Measurements from ENCODE around the gene FMNL2. TPM values are rescaled to one million over a fixed set of nuclear protein-coding genes. Genes with fewer than 3 reads are reported as not detected.

FMNL2 gene
- total RNA-seq, 1 experiment from 2014 or later = 33.6 TPM

DNA sequence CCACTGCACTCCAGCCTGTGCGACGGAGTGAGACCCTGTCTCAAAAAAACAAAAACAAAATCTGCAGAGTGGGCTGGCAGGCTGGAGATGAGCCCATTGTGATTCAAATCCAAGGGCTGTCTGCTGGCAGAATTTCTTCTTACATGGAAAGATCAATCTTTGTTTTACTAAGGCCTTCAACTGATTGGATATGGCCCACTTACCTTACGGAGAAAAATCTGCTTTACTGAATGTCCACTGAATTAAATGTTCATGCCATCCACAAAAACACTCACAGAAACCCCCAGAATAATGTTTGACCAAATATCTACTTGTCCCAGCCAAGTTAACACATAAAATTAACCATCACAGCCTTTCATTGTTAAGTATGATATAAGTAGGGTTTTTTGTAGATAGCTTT, 8.3 kb upstream of the FMNL2 start:
- ATAC-seq (no peak), DNase-seq (ENCODE audit: low read depth, low spot score) (no peak)
- no peaks in the 10 kb centered on the region for H3K9me3 ChIP-seq (ENCODE audit: control insufficient read depth, insufficient read depth, low read depth, low read length)
- no TSS peak for BruUV-seq (replicated peaks)
- intact Hi-C loops (cut with micrococcal nuclease; ENCODE audit: unreplicated experiment) (loop anchor here (10.0 kb wide), 1 partner anchor 282 kb away; no protein-coding TSS in a partner anchor), in situ Hi-C loops (cut with HindIII; ENCODE audit: low pct_unique_long_range_greater_than_20kb, low sequenced_read_pairs) (no loop called here)
- no peak for TF ChIP-seq POLR2AphosphoS5 (IDR thresholded peaks at IDR 0.05; ENCODE audit: low read depth, low read length)
- TF ChIP-seq SIN3A (IDR thresholded peaks at IDR 0.05; ENCODE audit: borderline replicate concordance, insufficient read depth, low read depth, low read length) = no peak
- TF ChIP-seq TCF7L2 (IDR thresholded peaks at IDR 0.05; ENCODE audit: low read depth, low read length) = no peak
- TF ChIP-seq, protein P1, sequence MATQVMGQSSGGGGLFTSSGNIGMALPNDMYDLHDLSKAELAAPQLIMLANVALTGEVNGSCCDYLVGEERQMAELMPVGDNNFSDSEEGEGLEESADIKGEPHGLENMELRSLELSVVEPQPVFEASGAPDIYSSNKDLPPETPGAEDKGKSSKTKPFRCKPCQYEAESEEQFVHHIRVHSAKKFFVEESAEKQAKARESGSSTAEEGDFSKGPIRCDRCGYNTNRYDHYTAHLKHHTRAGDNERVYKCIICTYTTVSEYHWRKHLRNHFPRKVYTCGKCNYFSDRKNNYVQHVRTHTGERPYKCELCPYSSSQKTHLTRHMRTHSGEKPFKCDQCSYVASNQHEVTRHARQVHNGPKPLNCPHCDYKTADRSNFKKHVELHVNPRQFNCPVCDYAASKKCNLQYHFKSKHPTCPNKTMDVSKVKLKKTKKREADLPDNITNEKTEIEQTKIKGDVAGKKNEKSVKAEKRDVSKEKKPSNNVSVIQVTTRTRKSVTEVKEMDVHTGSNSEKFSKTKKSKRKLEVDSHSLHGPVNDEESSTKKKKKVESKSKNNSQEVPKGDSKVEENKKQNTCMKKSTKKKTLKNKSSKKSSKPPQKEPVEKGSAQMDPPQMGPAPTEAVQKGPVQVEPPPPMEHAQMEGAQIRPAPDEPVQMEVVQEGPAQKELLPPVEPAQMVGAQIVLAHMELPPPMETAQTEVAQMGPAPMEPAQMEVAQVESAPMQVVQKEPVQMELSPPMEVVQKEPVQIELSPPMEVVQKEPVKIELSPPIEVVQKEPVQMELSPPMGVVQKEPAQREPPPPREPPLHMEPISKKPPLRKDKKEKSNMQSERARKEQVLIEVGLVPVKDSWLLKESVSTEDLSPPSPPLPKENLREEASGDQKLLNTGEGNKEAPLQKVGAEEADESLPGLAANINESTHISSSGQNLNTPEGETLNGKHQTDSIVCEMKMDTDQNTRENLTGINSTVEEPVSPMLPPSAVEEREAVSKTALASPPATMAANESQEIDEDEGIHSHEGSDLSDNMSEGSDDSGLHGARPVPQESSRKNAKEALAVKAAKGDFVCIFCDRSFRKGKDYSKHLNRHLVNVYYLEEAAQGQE (IDR thresholded peaks at IDR 0.05; ENCODE audit: insufficient read depth in 1 of 2, low read depth in 2 of 2, low read length in 1 of 2) = no peak
- TF ChIP-seq, protein P2, sequence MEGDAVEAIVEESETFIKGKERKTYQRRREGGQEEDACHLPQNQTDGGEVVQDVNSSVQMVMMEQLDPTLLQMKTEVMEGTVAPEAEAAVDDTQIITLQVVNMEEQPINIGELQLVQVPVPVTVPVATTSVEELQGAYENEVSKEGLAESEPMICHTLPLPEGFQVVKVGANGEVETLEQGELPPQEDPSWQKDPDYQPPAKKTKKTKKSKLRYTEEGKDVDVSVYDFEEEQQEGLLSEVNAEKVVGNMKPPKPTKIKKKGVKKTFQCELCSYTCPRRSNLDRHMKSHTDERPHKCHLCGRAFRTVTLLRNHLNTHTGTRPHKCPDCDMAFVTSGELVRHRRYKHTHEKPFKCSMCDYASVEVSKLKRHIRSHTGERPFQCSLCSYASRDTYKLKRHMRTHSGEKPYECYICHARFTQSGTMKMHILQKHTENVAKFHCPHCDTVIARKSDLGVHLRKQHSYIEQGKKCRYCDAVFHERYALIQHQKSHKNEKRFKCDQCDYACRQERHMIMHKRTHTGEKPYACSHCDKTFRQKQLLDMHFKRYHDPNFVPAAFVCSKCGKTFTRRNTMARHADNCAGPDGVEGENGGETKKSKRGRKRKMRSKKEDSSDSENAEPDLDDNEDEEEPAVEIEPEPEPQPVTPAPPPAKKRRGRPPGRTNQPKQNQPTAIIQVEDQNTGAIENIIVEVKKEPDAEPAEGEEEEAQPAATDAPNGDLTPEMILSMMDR (IDR thresholded peaks at IDR 0.05) = no peak
- POLR2A ChIA-PET = no interaction called here
- no peaks in the 10 kb centered on the region for H3K4me1 ChIP-seq (ENCODE audit: control insufficient read depth, insufficient read depth, low read length)
- H3K36me3 ChIP-seq (ENCODE audit: control insufficient read depth, insufficient read depth, low read length) = no peaks in the 10 kb centered on the region
- no peaks in the 10 kb centered on the region for H3K27me3 ChIP-seq (ENCODE audit: control insufficient read depth, insufficient read depth, low read length)
- no peak overlapping the region for H3K27ac ChIP-seq (ENCODE audit: low read length)
- no peak overlapping the region for H3K4me3 ChIP-seq (ENCODE audit: low read depth in 2 of 2, low read length in 2 of 2)
- CTCF ChIA-PET = no interaction called here

DNA sequence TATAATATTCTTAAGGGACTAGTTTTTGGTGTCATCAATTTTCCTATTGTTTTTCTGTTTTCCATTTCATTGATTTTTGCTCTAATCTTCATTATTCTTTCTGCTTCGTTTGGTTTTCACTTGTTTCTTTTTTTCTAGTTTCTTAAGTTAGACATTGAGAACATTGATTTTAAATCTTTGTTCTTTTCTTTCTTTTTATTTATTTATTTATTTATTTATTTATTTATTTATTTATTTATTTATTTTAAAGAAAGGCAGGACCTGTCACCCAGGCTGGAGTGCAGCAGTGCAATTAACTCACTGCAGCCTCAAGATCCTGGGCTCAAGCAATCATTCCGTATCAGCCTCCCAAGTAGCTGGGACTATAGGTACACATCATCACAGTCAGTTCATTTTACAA, 7.0 kb upstream of the FMNL2 start:
- Histone ChIP-seq H3K27me3 (ENCODE audit: control insufficient read depth, insufficient read depth, low read length) (no peaks in the 10 kb centered on the region), H3K9me3 (ENCODE audit: control insufficient read depth, insufficient read depth, low read depth, low read length) (no peaks in the 10 kb centered on the region), H3K4me3 (ENCODE audit: low read depth in 2 of 2, low read length in 2 of 2) (no peak overlapping the region), H3K27ac (ENCODE audit: low read length) (no peak overlapping the region), H3K36me3 (ENCODE audit: control insufficient read depth, insufficient read depth, low read length) (no peaks in the 10 kb centered on the region), H3K4me1 (ENCODE audit: control insufficient read depth, insufficient read depth, low read length) (no peaks in the 10 kb centered on the region)
- in situ Hi-C loops (cut with HindIII; ENCODE audit: low pct_unique_long_range_greater_than_20kb, low sequenced_read_pairs) (no loop called here), intact Hi-C loops (cut with micrococcal nuclease; ENCODE audit: unreplicated experiment) (loop anchor here (10.0 kb wide), 1 partner anchor 283 kb away; no protein-coding TSS in a partner anchor)
- ATAC-seq (no peak), DNase-seq (ENCODE audit: low read depth, low spot score) (no peak)
- ChIA-PET POLR2A (no interaction called here), CTCF (interaction anchor here (0.6 kb wide), 1 partner anchor 30 kb away, joined by 3 read pairs; no protein-coding TSS in a partner anchor)
- BruUV-seq (replicated peaks) = no TSS peak
- TF ChIP-seq, protein P2 (IDR thresholded peaks at IDR 0.05) = no peak
- TF ChIP-seq, protein P1 (IDR thresholded peaks at IDR 0.05; ENCODE audit: insufficient read depth in 1 of 2, low read depth in 2 of 2, low read length in 1 of 2) = no peak
- TF ChIP-seq TCF7L2 (IDR thresholded peaks at IDR 0.05; ENCODE audit: low read depth, low read length) (no peak), SIN3A (IDR thresholded peaks at IDR 0.05; ENCODE audit: borderline replicate concordance, insufficient read depth, low read depth, low read length) (no peak)

All from Panc1 (cell line).